MV-4-11 (cell line): ENCODE data around the gene SCAANT1.

Source experiments
- DNase-seq: peaks from one replicate; lab custom pipeline; 2025; lab: John Stamatoyannopoulos, UW

SCAANT1 gene

GRCh38 chr3:63863150-63864007 lies 48.8 kb downstream of the SCAANT1 start, which contains the start of the genes ATXN7 and THOC7:
ATXN7 (plus strand) TSS chr3:63863867; CDS start chr3:63912599, 48,732 bp downstream.
THOC7 (minus strand) TSS chr3:63863805; CDS start chr3:63863790, 15 bp downstream.
- DNase-seq: peak; percentile 5

GRCh38 chr3:63862804-63863149 lies 49.4 kb downstream of the SCAANT1 start:
- DNase-seq: no peak
